Stomach (tissue), 9 donors: ENCODE results near the gene ZSCAN5B. TPM values are rescaled to one million over a fixed set of nuclear protein-coding genes. Genes with fewer than 3 reads are reported as not detected.

Source experiments
- DNase-seq, 2 donors: peaks; one replicate each; pipeline versions ENCODE4 v3.0.0 to v3.0.0-alpha.2; 2013 to 2019
- H3K27ac ChIP-seq, 5 donors: fragments of 200-600 bp in 4 of 5; sonication (generic) in 4 of 5; one replicate each; pipeline ENCODE4 v1.5.1; 2013 to 2019; ENCODE audit warnings: mild to moderate bottlenecking in 1 of 5, moderate library complexity in 1 of 5
- H3K27me3 ChIP-seq, 3 donors: fragments of 200-600 bp; sonication (generic); one replicate each; pipeline ENCODE4 v1.5.1; 2017 to 2019; ENCODE audit warnings: mixed run types in 1 of 3
- H3K36me3 ChIP-seq, 4 donors: fragments of 200-600 bp; sonication (generic); 1 replicate in 3 of 4; 2 replicates in 1 of 4; pipeline ENCODE4 v1.5.1; 2016 to 2019
- H3K4me1 ChIP-seq, 4 donors: fragments of 200-600 bp; sonication (generic); one replicate each; pipeline ENCODE4 v1.5.1; 2016 to 2019
- H3K4me3 ChIP-seq, 4 donors: fragments of 200-600 bp; sonication (generic) in 3 of 4; one replicate each; pipeline ENCODE4 v1.5.1; 2016 to 2019; ENCODE audit warnings: mild to moderate bottlenecking in 1 of 4
- H3K9me3 ChIP-seq, 4 donors: fragments of 200-600 bp; sonication (generic); one replicate each; pipeline ENCODE4 v1.5.1; 2016 to 2019
- EP300 ChIP-seq: sonication (generic); formaldehyde crosslinking; IDR thresholded peaks from one replicate; pipeline ENCODE4 v1.6.1; 2017; ENCODE audit warnings: antibody characterized with exemption
- POLR2A ChIP-seq, 4 donors: fragments of 450-650 bp; IDR thresholded peaks; one replicate each; pipeline ENCODE4 v1.6.1; 2016; ENCODE audit warnings: antibody characterized with exemption in 4 of 4, control low read depth in 2 of 4, mild to moderate bottlenecking in 1 of 4, moderate library complexity in 1 of 4
- POLR2AphosphoS5 ChIP-seq, 3 donors: sonication (generic); formaldehyde crosslinking; IDR thresholded peaks; one replicate each; pipeline ENCODE4 v1.6.1; 2016; ENCODE audit warnings: antibody characterized with exemption in 3 of 3
- WGBS, 5 donors: extraction: QIAGEN DNeasy Blood & Tissue Kit in 3 of 5; methylation state at CpG; one replicate each; pipeline versions ENCODE4 v1.1.5 to v1.1.7; 2013 to 2018; 5-methylcytosine and 5-hydroxymethylcytosine counted together
- intact Hi-C: fragments of 100-400 bp; cut with DNase I; formaldehyde crosslinking; loops from one replicate; pipeline ENCODE4 v1.15.1; 2023; ENCODE audit warnings: low total_unique reads
- polyA plus RNA-seq, 3 donors: library from polyadenylated mRNA; stranded (reverse); fragments of 200-250 nt; gene quantifications; one replicate each; pipeline ENCODE4 v1.2.3, GENCODE V29; 2013
- total RNA-seq, 5 donors: library from RNA; depleted of rRNA; stranded (reverse); fragments of >200 nt; gene quantifications; one replicate each; pipeline versions ENCODE4 v1.1.0 to v1.2.3, GENCODE V29; 2014 to 2016
- TF ChIP-seq, protein P1 (sequence below), 7 experiments: fragments of 450-650 bp in 4 of 7; fragments of 200-600 bp in 3 of 7; sonication (generic) in 3 of 7; IDR thresholded peaks; one replicate each; pipeline ENCODE4 v1.5.1; 2016 to 2019; ENCODE audit warnings: antibody characterized with exemption in 7 of 7, control low read depth in 2 of 7, mild to moderate bottlenecking in 1 of 7
- donor health status: healthy with polysubstance abuse.
- donor health status: Bipolar disorder and iron deficiency.
- donor health status: healthy.

The ZSCAN5B gene
- total and polyA plus RNA-seq, 8 donors = not detected

- Histone ChIP-seq H3K36me3 (no peaks in the 10 kb centered on the region), H3K4me1 (peaks cover 52 to 89% (median 73%) of the 10 kb centered on the region in 4 donors), H3K9me3 (no peaks in the 10 kb centered on the region), H3K27ac (peak overlapping the region; percentile 87 to 97 (median 95)), H3K4me3 (peak overlapping the region; percentile 54 to 65 (median 60)), H3K27me3 (no peaks in the 10 kb centered on the region)
- intact Hi-C loops = no loop called here
- peak in 1 of 2 donors; percentile 38 for DNase-seq
- WGBS, 5 donors = 26 to 45% (median 29%) methylated on average over 15 to 22 of the region's 22 CpGs
- TF ChIP-seq EP300 (no peak), POLR2AphosphoS5 (IDR thresholded peaks at IDR 0.05) (no peak), POLR2A (IDR thresholded peaks at IDR 0.05) (no peak)
- TF ChIP-seq, protein P1, sequence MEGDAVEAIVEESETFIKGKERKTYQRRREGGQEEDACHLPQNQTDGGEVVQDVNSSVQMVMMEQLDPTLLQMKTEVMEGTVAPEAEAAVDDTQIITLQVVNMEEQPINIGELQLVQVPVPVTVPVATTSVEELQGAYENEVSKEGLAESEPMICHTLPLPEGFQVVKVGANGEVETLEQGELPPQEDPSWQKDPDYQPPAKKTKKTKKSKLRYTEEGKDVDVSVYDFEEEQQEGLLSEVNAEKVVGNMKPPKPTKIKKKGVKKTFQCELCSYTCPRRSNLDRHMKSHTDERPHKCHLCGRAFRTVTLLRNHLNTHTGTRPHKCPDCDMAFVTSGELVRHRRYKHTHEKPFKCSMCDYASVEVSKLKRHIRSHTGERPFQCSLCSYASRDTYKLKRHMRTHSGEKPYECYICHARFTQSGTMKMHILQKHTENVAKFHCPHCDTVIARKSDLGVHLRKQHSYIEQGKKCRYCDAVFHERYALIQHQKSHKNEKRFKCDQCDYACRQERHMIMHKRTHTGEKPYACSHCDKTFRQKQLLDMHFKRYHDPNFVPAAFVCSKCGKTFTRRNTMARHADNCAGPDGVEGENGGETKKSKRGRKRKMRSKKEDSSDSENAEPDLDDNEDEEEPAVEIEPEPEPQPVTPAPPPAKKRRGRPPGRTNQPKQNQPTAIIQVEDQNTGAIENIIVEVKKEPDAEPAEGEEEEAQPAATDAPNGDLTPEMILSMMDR (IDR thresholded peaks at IDR 0.05) = no peak
These were observed 57.6 kb downstream of the ZSCAN5B start for GRCh38 chr19:56139847-56140582.

Other genes starting within 250 kb of the ZSCAN5B start
- gene NLRP8, start 250.0 kb downstream of the ZSCAN5B start, total RNA-seq = not detected
- gene NLRP8, start 250.0 kb downstream of the ZSCAN5B start, polyA plus RNA-seq = not detected
- not detected for gene NLRP5, start 211.0 kb downstream of the ZSCAN5B start, total RNA-seq
- gene NLRP5, start 211.0 kb downstream of the ZSCAN5B start, polyA plus RNA-seq = not detected
- gene ZNF787, start 76.5 kb downstream of the ZSCAN5B start, total RNA-seq = 10 to 100 TPM in 4 of 5 donors, 1 to 10 TPM in 1; 2.7 to 77.3 (median 30.3) TPM
- 10 to 100 TPM; 22.4 to 29.6 (median 24.8) TPM for gene ZNF787, start 76.5 kb downstream of the ZSCAN5B start, polyA plus RNA-seq
- 10 to 100 TPM; 13.4 to 77.0 (median 62.9) TPM for gene ZNF444, start 56.5 kb downstream of the ZSCAN5B start, total RNA-seq
- 10 to 100 TPM; 31.9 to 44.7 (median 36.5) TPM for gene ZNF444, start 56.5 kb downstream of the ZSCAN5B start, polyA plus RNA-seq
- not detected for gene GALP, start 21.8 kb downstream of the ZSCAN5B start, total RNA-seq
- gene GALP, start 21.8 kb downstream of the ZSCAN5B start, polyA plus RNA-seq = not detected
- not detected for gene ZSCAN5C, start 4.5 kb upstream of the ZSCAN5B start, total RNA-seq
- gene ZSCAN5C, start 4.5 kb upstream of the ZSCAN5B start, polyA plus RNA-seq = not detected
- gene EDDM13, start 75.0 kb upstream of the ZSCAN5B start, total RNA-seq = not detected
- 1 to 10 TPM in 1 of 3 donors, not detected in 2; 1.6 TPM for gene EDDM13, start 75.0 kb upstream of the ZSCAN5B start, polyA plus RNA-seq
- 10 to 100 TPM in 2 of 5 donors, 1 to 10 TPM in 1, under 1 TPM in 1, not detected in 1; 0.89 to 21.6 (median 8.3) TPM for gene ZSCAN5A, start 117.1 kb upstream of the ZSCAN5B start, total RNA-seq
- gene ZSCAN5A, start 117.1 kb upstream of the ZSCAN5B start, polyA plus RNA-seq = 1 to 10 TPM; 2.4 to 4.5 (median 3.7) TPM
- gene ZNF582, start 195.8 kb upstream of the ZSCAN5B start, total RNA-seq = 1 to 10 TPM in 2 of 5 donors, not detected in 3; 1.2 to 4.2 TPM
- 1 to 10 TPM; 2.3 to 2.6 (median 2.5) TPM for gene ZNF582, start 195.8 kb upstream of the ZSCAN5B start, polyA plus RNA-seq
- 10 to 100 TPM in 1 of 5 donors, 1 to 10 TPM in 2, under 1 TPM in 1, not detected in 1; 0.45 to 13.0 (median 5.7) TPM for gene ZNF583, start 206.5 kb upstream of the ZSCAN5B start, total RNA-seq
- gene ZNF583, start 206.5 kb upstream of the ZSCAN5B start, polyA plus RNA-seq = 1 to 10 TPM in 2 of 3 donors, under 1 TPM in 1; 0.75 to 3.4 (median 1.3) TPM